GM23248 (cell line): ENCODE data around the gene FAM174B. TPM values are rescaled to one million over a fixed set of nuclear protein-coding genes. Genes with fewer than 3 reads are reported as not detected.

Experiments
- DNase-seq: peaks from one replicate; pipeline ENCODE4 v3.0.0-alpha.2; 2015
- H2AFZ ChIP-seq: fragments of 200-600 bp; sonication (generic); 2 replicates; pipeline ENCODE4 v1.6.1; 2016; ENCODE audit warnings: antibody characterized with exemption
- H3F3A ChIP-seq: fragments of 200-600 bp; sonication (generic); 2 replicates; pipeline ENCODE4 v1.6.1; 2016; ENCODE audit warnings: mild to moderate bottlenecking, antibody characterized with exemption, mixed run types; ENCODE audit not compliant: insufficient read depth
- H3K27ac ChIP-seq: fragments of 200-600 bp; sonication (generic); 2 replicates; pipeline ENCODE4 v1.5.1; 2016; ENCODE audit warnings: mild to moderate bottlenecking
- H3K27me3 ChIP-seq: fragments of 200-600 bp; sonication (generic); replicated peaks from 2 replicates; pipeline ENCODE4 v1.6.1; 2016; ENCODE audit warnings: mild to moderate bottlenecking; ENCODE audit not compliant: insufficient read depth
- H3K36me3 ChIP-seq: fragments of 200-600 bp; sonication (generic); 2 replicates; pipeline ENCODE4 v1.6.1; 2016; ENCODE audit warnings: low read depth, mild to moderate bottlenecking
- H3K4me1 ChIP-seq: fragments of 200-600 bp; sonication (generic); 2 replicates; pipeline ENCODE4 v1.6.1; 2016; ENCODE audit warnings: mild to moderate bottlenecking; ENCODE audit not compliant: insufficient read depth
- H3K4me2 ChIP-seq: fragments of 200-600 bp; sonication (generic); one replicate; pipeline ENCODE4 v1.6.1; 2016; ENCODE audit warnings: mild to moderate bottlenecking; ENCODE audit not compliant: unreplicated experiment
- H3K4me3 ChIP-seq: fragments of 200-600 bp; sonication (generic); 2 replicates; pipeline ENCODE4 v1.5.1; 2016; ENCODE audit warnings: mild to moderate bottlenecking
- H3K79me2 ChIP-seq: fragments of 200-600 bp; sonication (generic); 2 replicates; pipeline ENCODE4 v1.6.1; 2016; ENCODE audit warnings: mild to moderate bottlenecking; ENCODE audit not compliant: insufficient read depth
- H3K9ac ChIP-seq: fragments of 200-600 bp; sonication (generic); 2 replicates; pipeline ENCODE4 v1.6.1; 2016; ENCODE audit warnings: mild to moderate bottlenecking
- H3K9me2 ChIP-seq: fragments of 200-600 bp; sonication (generic); 2 replicates; pipeline ENCODE4 v1.6.1; 2016; ENCODE audit warnings: mixed run types, mild to moderate bottlenecking, moderate library complexity; ENCODE audit not compliant: insufficient read depth
- H3K9me3 ChIP-seq: fragments of 200-600 bp; sonication (generic); one replicate; pipeline ENCODE4 v1.6.1; 2017; ENCODE audit warnings: low read depth
- H4K20me1 ChIP-seq: fragments of 200-600 bp; sonication (generic); 2 replicates; pipeline ENCODE4 v1.6.0; 2016; ENCODE audit not compliant: insufficient read depth
- EZH2 ChIP-seq: fragments of 200-600 bp; sonication (generic); IDR thresholded peaks from 2 replicates; pipeline ENCODE4 v1.6.1; 2018; ENCODE audit warnings: antibody characterized with exemption, mild to moderate bottlenecking; ENCODE audit not compliant: insufficient read depth, poor library complexity, severe bottlenecking
- EZH2phosphoT487 ChIP-seq: fragments of 200-600 bp; sonication (generic); IDR thresholded peaks from 2 replicates; pipeline ENCODE4 v1.6.1; 2018; ENCODE audit warnings: antibody characterized with exemption, moderate library complexity, mild to moderate bottlenecking, low read depth; ENCODE audit not compliant: insufficient read depth
- WGBS, 2 experiments: methylation state at CpG; one replicate each; pipeline ENCODE4 v1.1.6; 2015 to 2017; ENCODE audit warnings: low lambda C conversion rate in 2 of 2, low coverage in 1 of 2; ENCODE audit errors: missing lambda C conversion rate in 2 of 2; 5-methylcytosine and 5-hydroxymethylcytosine counted together
- in situ Hi-C: fragments of 300-500 bp; cut with MboI; formaldehyde crosslinking; loops from 2 replicates; pipeline ENCODE4 v1.15.0; 2020
- polyA plus RNA-seq: library from polyadenylated mRNA; unstranded; fragments of >200 nt; fragmentation: Nextera tagmentation; extraction: Ambion mirVana; gene quantifications from 2 replicates; pipeline ENCODE4 v1.2.1, GENCODE V29; 2016
- total RNA-seq: library from RNA; depleted of rRNA; stranded (reverse); fragments of >200 nt; shearing (Covaris generic); gene quantifications from 2 replicates; pipeline ENCODE4 v1.2.3, GENCODE V29; 2014

The FAM174B gene
- total and polyA plus RNA-seq, 2 experiments from 2014 or later: 1.8 to 4.4 TPM

DNA sequence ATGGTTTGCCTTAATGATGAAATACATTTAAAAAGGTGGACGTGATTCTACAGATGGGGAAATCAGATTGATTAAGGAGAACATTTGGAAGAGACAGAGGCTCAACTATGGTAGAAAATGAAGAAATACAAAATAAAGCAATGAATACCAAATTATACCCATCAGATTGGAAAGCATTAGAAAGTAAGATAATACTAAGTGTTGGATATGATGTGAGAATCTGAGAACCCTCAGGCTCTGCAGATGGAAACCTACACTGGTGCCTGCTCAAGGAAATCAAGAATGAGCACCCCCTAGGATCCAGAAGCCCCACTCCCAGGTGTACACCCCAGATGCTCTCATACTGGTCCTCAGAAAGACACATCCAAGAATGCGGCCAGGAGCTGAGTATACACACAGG lies 4.6 kb downstream of the FAM174B start:
- DNase-seq: no peak
- Histone ChIP-seq H3K79me2 (no peaks in the 10 kb centered on the region), H3K27me3 (0 out of 2 replicates have a peak, but pooled peaks cover 5% of the 10 kb centered on the region), H3K4me2 (no peak overlapping the region), H3K36me3 (no peaks in the 10 kb centered on the region), H4K20me1 (no peaks in the 10 kb centered on the region), H3K9ac (no peak overlapping the region), H2AFZ (no peak overlapping the region), H3K9me3 (no peaks in the 10 kb centered on the region), H3K27ac (no peak overlapping the region), H3K4me1 (no peaks in the 10 kb centered on the region), H3K4me3 (no peak overlapping the region), H3F3A (no peaks in the 10 kb centered on the region), H3K9me2 (no peaks in the 10 kb centered on the region)
- in situ Hi-C loops: no loop called here
- 72 to 80% methylated on average over 2 of the region's 2 CpGs for WGBS, 2 experiments
- no peak for TF ChIP-seq EZH2
- no peak for TF ChIP-seq EZH2phosphoT487

DNA sequence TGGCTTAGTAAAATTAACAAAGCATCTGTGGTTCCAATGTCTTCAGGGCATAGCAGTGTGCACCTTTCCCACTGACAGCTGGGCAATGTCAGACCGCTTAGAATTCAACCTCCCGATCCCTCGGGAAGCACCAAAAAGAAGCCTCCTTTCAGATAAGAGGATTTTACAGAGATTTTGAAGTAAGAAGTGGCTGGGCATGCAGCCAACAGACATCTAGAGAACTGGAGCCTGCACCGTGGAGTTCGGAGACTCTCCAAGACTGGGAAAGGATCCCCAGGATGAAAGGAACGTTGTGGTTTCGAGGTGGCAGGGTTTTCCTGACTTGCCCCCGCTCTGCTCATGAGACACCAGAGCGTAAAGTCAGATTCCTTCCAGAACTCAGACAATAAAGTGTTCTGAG lies 5.3 kb downstream of the FAM174B start:
- no peak overlapping the region for H3K4me2 ChIP-seq
- in situ Hi-C loops: no loop called here
- no peaks in the 10 kb centered on the region for H3K9me3 ChIP-seq
- no peaks in the 10 kb centered on the region for H3K4me1 ChIP-seq
- no peaks in the 10 kb centered on the region for H3K36me3 ChIP-seq
- no peak for TF ChIP-seq EZH2
- TF ChIP-seq EZH2phosphoT487: no peak
- 0 out of 2 replicates have a peak, but pooled peaks cover 5% of the 10 kb centered on the region for H3K27me3 ChIP-seq
- no peaks in the 10 kb centered on the region for H3K79me2 ChIP-seq
- H3K27ac ChIP-seq: no peak overlapping the region
- DNase-seq: no peak
- H3K9ac ChIP-seq: no peak overlapping the region
- no peaks in the 10 kb centered on the region for H3K9me2 ChIP-seq
- no peak overlapping the region for H3K4me3 ChIP-seq
- no peaks in the 10 kb centered on the region for H3F3A ChIP-seq
- H2AFZ ChIP-seq: no peak overlapping the region
- H4K20me1 ChIP-seq: no peaks in the 10 kb centered on the region
- WGBS, 2 experiments: 72 to 77% methylated on average over 9 of the region's 9 CpGs

DNA sequence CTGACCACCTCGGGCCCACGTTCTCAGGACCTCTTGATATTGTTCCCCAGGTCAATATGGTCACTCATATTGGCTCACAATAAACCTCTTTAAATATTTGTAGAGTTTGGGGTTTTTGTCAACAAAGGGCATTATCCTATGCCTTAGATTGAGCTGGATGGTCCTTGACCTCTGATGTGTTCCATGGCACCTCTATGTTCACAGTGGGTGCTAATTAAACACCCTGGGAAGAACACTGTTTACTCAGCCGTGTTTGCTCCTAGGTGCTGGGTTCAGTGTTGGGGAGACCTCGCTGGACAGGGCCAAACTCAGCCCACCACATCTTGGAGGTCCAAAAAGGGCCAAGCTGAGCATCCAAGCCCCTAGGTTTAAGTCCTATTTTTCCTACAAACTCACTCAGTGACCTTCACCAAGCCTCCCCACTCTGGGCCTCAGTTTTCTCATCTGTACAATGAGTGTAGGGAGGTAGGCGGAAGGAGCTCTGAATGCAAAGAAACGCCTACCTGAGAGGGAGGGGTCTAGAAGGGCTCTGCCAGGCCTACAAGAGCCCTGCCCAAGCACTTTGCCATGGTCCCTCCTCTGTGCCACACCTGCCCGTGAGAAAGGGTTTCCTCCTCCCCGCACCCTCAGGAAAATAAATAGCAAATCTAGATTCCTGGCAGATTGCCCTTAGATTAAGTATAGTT lies 7.2 kb downstream of the FAM174B start:
- Histone ChIP-seq H3K79me2 (no peaks in the 10 kb centered on the region), H3K9ac (no peak overlapping the region), H3K27me3 (no peaks in the 10 kb centered on the region), H3K4me1 (no peaks in the 10 kb centered on the region), H3K9me3 (no peaks in the 10 kb centered on the region), H4K20me1 (no peaks in the 10 kb centered on the region), H3K4me3 (no peak overlapping the region), H2AFZ (no peak overlapping the region), H3K36me3 (no peaks in the 10 kb centered on the region), H3F3A (no peaks in the 10 kb centered on the region), H3K4me2 (no peak overlapping the region), H3K27ac (no peak overlapping the region), H3K9me2 (no peaks in the 10 kb centered on the region)
- in situ Hi-C loops: no loop called here
- WGBS, 2 experiments: 38 to 42% methylated on average over 8 of the region's 8 CpGs
- TF ChIP-seq EZH2phosphoT487 (no peak), EZH2 (no peak)
- DNase-seq: no peak

DNA sequence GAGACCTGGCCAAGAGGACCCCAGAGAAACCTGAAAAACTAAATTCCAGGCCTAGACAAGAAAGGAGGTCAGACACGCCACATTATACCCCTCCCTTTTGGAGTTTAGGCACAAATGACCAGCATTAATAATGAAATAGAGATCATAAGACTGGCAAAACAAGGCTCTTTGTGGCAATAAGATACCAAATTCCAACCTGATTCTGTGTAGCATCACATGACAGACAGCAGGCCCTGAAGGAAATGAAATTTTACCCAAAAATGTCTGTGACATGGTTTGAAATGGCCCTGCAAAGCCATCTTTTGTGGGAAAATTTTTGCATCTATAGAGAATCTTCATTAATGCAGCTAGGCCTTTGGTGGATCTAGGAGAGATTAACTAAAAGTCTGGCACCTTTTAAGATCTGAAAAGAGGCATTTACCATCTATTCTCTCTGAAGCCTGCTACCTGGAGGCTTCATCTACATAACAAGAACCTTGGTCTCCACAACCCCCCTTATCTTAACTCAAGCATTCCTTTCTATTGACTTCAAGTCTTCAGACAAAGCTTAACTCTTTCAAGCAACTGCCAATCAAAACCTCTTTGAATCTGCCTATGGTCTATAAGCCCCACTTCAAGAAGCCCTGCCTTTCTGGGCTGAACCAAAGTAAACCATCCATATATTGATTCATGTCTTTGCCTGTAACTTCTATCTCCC lies 8.0 kb downstream of the FAM174B start:
- no peak for DNase-seq
- H3F3A ChIP-seq: no peaks in the 10 kb centered on the region
- H3K4me1 ChIP-seq: no peaks in the 10 kb centered on the region
- H3K79me2 ChIP-seq: no peaks in the 10 kb centered on the region
- H2AFZ ChIP-seq: no peak overlapping the region
- no peak overlapping the region for H3K27ac ChIP-seq
- H3K4me2 ChIP-seq: no peak overlapping the region
- no peaks in the 10 kb centered on the region for H3K27me3 ChIP-seq
- H3K9me3 ChIP-seq: no peaks in the 10 kb centered on the region
- no peak overlapping the region for H3K9ac ChIP-seq
- H4K20me1 ChIP-seq: no peaks in the 10 kb centered on the region
- in situ Hi-C loops: no loop called here
- WGBS, 2 experiments: 59 to 84% methylated on average over 1 of the region's 1 CpG
- no peaks in the 10 kb centered on the region for H3K9me2 ChIP-seq
- no peaks in the 10 kb centered on the region for H3K36me3 ChIP-seq
- no peak overlapping the region for H3K4me3 ChIP-seq
- no peak for TF ChIP-seq EZH2
- TF ChIP-seq EZH2phosphoT487: no peak
